Measurements from ENCODE around the gene CA10. TPM values are rescaled to one million over a fixed set of nuclear protein-coding genes. Genes with fewer than 3 reads are reported as not detected.

CA10 gene
- total and polyA plus RNA-seq, 9 of the 15 experiments (the other 6 are each of a cell fraction or from before 2014, with no cell fraction given), result not detected

- Histone ChIP-seq H3K27ac (ENCODE audit: extremely low read depth, low read depth, low read length) (no peak overlapping the region), H3K36me3 (ENCODE audit: control insufficient read depth, insufficient read depth, low read length) (no peaks in the 10 kb centered on the region), H3K4me2 (ENCODE audit: insufficient read depth, low read length) (no peak overlapping the region), H3K79me2 (ENCODE audit: control insufficient read depth, insufficient read depth, low read length) (no peaks in the 10 kb centered on the region), H3K4me3 (no peak overlapping the region), H3K27me3 (ENCODE audit: control insufficient read depth in 2 of 2, insufficient read depth in 2 of 2, low read length in 2 of 2) (no peaks in the 10 kb centered on the region), H3K4me1 (replicated peaks in 1 of 2; ENCODE audit: control insufficient read depth in 2 of 2, insufficient read depth in 2 of 2, low read length in 2 of 2) (no peaks in the 10 kb centered on the region), H2AFZ (ENCODE audit: low read depth, low read length) (no peak overlapping the region), H3K9ac (ENCODE audit: insufficient read depth in 1 of 2, low read depth in 2 of 2, low read length in 2 of 2) (no peak overlapping the region), H3K9me1 (ENCODE audit: control insufficient read depth, insufficient read depth, low read length) (no peaks in the 10 kb centered on the region), H3K9me3 (replicated peaks; ENCODE audit: control insufficient read depth, insufficient read depth, low read depth, low read length) (no peaks in the 10 kb centered on the region), H4K20me1 (replicated peaks; ENCODE audit: control insufficient read depth, insufficient read depth, low read length) (no peaks in the 10 kb centered on the region)
- 0% methylated on average over 3 of the region's 3 CpGs for WGBS (ENCODE audit: insufficient coverage, low coverage, missing lambda C conversion rate)
- POLR2A ChIA-PET, result no interaction called here
- no peak for ATAC-seq
- no peak for DNase-seq (ENCODE audit: extremely low read depth in 1 of 4, low spot score in 3 of 4)
- no peak for FAIRE-seq
- in situ Hi-C loops (cut with MboI), result no loop called here
- BruUV-seq (replicated peaks), result no TSS peak
- CTCF ChIA-PET (ENCODE audit: low intra/inter-chr PET ratio), result no interaction called here
- TF ChIP-seq ZNF584 (CRISPR knock-in tag; IDR thresholded peaks at IDR 0.05; ENCODE audit: low read depth) (no peak), HMG20A (CRISPR knock-in tag; conservative IDR thresholded peaks at IDR 0.05) (no peak), ZNF586 (CRISPR knock-in tag; conservative IDR thresholded peaks at IDR 0.05) (no peak), NCOR1 (IDR thresholded peaks at IDR 0.05) (no peak), RFX1 (IDR thresholded peaks at IDR 0.05) (no peak), NR2C1 (IDR thresholded peaks at IDR 0.05) (no peak), NR2C1 (tag; IDR thresholded peaks at IDR 0.05) (no peak), HMGN3 (IDR thresholded peaks at IDR 0.05; ENCODE audit: borderline replicate concordance, extremely low read depth, insufficient read length, low read depth, low read length) (no peak), RBM34 (IDR thresholded peaks at IDR 0.05; ENCODE audit: borderline replicate concordance, insufficient read depth, low read length) (no peak), MLLT1 (IDR thresholded peaks at IDR 0.05) (no peak)
- TF ChIP-seq, protein P1, sequence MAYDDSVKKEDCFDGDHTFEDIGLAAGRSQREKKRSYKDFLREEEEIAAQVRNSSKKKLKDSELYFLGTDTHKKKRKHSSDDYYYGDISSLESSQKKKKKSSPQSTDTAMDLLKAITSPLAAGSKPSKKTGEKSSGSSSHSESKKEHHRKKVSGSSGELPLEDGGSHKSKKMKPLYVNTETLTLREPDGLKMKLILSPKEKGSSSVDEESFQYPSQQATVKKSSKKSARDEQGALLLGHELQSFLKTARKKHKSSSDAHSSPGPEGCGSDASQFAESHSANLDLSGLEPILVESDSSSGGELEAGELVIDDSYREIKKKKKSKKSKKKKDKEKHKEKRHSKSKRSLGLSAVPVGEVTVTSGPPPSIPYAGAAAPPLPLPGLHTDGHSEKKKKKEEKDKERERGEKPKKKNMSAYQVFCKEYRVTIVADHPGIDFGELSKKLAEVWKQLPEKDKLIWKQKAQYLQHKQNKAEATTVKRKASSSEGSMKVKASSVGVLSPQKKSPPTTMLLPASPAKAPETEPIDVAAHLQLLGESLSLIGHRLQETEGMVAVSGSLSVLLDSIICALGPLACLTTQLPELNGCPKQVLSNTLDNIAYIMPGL (CRISPR knock-in tag; IDR thresholded peaks at IDR 0.05), result no peak
- TF ChIP-seq, protein P2, sequence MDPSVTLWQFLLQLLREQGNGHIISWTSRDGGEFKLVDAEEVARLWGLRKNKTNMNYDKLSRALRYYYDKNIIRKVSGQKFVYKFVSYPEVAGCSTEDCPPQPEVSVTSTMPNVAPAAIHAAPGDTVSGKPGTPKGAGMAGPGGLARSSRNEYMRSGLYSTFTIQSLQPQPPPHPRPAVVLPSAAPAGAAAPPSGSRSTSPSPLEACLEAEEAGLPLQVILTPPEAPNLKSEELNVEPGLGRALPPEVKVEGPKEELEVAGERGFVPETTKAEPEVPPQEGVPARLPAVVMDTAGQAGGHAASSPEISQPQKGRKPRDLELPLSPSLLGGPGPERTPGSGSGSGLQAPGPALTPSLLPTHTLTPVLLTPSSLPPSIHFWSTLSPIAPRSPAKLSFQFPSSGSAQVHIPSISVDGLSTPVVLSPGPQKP (CRISPR knock-in tag; IDR thresholded peaks at IDR 0.05), result no peak
- intact Hi-C loops (cut with micrococcal nuclease), result no loop called here
These were observed 327.6 kb downstream of the CA10 start for GRCh38 chr17:51830886-51831285.

Data from K562 (cell line).